ENCODE measurements around the gene FBXW11.

The FBXW11 gene

DNA sequence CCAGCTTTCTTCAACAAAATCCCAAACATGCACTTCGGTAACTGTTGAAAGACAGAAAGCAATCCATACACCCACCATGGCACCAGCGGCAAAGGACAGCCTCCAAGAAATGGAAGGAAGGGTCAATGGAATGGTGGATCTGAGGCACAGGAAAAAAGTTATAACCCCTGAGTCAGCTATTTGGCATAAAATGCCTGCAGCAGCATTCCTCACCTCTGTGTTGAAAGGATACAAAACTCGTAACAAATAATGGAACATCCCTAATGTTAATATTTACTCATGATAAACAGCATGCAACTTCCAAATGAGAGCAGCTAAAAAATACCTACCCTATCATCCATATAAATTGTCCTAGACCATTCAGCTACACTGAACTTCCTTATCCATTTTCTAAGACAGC is 9.4 kb downstream of the FBXW11 start:
- no peak for DNase-seq (ENCODE audit: extremely low read depth, low read depth)
- TF ChIP-seq, protein P1, sequence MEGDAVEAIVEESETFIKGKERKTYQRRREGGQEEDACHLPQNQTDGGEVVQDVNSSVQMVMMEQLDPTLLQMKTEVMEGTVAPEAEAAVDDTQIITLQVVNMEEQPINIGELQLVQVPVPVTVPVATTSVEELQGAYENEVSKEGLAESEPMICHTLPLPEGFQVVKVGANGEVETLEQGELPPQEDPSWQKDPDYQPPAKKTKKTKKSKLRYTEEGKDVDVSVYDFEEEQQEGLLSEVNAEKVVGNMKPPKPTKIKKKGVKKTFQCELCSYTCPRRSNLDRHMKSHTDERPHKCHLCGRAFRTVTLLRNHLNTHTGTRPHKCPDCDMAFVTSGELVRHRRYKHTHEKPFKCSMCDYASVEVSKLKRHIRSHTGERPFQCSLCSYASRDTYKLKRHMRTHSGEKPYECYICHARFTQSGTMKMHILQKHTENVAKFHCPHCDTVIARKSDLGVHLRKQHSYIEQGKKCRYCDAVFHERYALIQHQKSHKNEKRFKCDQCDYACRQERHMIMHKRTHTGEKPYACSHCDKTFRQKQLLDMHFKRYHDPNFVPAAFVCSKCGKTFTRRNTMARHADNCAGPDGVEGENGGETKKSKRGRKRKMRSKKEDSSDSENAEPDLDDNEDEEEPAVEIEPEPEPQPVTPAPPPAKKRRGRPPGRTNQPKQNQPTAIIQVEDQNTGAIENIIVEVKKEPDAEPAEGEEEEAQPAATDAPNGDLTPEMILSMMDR (IDR thresholded peaks at IDR 0.05; ENCODE audit: low read depth, low read length) = no peak

DNA sequence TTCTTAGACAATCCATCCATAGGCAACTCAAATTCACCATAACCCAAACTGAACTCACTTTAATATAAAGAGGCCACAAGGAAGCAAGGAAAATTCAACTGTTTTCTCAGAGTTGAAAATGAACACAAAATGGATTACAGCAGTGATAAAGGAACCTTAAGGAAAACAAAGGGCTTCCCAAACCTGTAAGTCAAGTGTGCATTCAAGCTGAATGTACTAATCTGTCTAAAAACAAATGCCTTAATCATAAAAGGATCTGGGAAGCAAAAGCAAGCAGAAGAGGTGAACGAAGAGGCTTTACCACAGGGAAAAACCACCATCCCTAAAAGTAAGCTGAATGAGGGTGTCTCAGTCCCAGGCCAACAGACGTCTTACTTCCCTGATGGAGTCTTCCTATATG is 13.6 kb downstream of the FBXW11 start:
- no peak for DNase-seq (ENCODE audit: extremely low read depth, low read depth)
- TF ChIP-seq, protein P1 (IDR thresholded peaks at IDR 0.05; ENCODE audit: low read depth, low read length) = no peak

DNA sequence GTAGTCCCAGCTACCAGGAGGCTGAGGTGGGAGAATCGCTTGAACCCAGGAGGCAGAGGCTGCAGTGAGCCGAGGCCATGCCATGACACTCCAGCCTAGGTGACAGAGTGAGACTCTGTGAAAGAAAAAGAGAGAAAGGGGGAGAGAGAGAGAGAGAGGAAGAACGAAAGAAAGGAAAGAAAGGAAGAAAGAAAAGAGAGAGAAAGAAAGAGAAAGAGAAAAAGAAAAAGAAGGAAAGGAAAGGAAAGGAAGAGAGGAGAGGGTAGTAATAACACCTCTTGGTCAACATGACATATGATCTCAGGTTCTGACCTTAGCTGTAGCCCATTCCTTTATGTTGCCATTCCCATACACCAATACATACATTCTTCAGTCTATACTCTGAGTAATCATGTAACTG is 14.1 kb downstream of the FBXW11 start:
- DNase-seq (ENCODE audit: extremely low read depth, low read depth) = no peak
- TF ChIP-seq, protein P1 (IDR thresholded peaks at IDR 0.05; ENCODE audit: low read depth, low read length) = no peak

DNA sequence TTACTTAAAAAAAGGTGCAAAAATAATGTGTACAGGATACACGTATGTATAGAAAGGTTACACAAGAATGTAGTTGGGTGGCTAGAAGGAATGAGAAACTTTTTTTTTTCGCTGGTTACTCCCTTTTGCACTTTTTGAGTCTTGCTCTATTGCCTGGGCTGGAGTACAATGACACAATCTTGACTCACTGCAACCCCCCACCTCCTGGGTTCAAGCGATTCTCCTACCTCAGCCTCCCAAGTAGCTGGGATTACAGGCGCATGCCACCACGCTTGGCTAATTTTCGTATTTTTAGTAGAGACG is 15.8 kb downstream of the FBXW11 start:
- DNase-seq (ENCODE audit: extremely low read depth, low read depth) = no peak
- TF ChIP-seq, protein P1 (IDR thresholded peaks at IDR 0.05; ENCODE audit: low read depth, low read length) = no peak

DNA sequence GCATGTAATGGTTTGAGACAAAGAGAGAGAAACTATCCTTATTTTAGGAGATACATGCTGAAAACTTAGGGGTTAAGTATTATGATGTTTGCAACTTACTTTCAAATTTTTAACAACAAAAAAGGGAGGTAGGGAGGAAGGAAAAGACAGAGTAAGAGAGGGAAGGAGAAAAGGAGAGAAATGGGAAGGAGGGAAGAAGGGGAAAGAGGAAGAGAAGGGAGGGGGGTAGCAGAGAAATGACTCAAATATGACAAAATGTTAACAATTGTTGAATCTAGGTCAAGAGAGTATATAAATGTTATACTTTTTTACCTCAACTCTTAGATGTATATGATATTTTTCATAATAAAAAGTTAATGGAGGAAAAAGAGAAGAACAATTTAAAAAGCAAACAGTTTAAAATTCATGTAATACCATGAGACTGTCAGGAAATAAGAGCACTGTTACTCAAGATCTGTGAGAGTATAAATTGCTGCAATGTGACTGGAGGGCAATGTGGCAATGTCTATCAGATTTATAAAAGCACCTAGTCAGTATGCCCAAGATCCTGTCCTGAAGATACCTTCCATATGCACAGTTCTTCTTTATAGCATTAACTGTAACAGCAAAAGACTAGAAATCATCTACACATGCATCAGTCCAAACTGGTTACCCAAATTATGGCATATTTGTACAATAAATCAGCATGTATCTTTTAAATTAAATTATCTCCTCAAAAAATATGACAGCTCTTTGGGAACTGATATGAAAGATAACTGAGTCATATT is 16.3 kb downstream of the FBXW11 start:
- DNase-seq (ENCODE audit: extremely low read depth, low read depth) = no peak
- TF ChIP-seq, protein P1 (IDR thresholded peaks at IDR 0.05; ENCODE audit: low read depth, low read length) = no peak

DNA sequence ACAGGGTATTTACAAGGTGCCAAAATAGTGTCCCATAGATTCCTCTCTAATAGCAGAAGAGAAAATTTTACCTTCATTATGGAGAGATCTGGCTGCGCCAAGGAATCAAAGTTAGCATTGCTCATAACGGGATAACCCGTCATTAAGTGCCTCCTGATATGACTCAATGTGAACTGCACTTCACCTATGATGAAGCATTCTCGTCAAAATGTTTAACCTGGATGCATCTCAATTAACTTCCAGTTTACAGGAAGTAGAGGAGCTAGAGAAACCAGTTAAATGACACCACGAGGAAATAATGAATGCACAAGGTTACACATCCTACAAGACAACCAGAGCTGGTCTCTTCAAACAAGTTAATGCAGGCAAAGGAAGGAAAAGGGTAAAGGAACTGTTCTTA is 17.2 kb downstream of the FBXW11 start:
- TF ChIP-seq, protein P1 (IDR thresholded peaks at IDR 0.05; ENCODE audit: low read depth, low read length) = no peak
- DNase-seq (ENCODE audit: extremely low read depth, low read depth) = no peak

DNA sequence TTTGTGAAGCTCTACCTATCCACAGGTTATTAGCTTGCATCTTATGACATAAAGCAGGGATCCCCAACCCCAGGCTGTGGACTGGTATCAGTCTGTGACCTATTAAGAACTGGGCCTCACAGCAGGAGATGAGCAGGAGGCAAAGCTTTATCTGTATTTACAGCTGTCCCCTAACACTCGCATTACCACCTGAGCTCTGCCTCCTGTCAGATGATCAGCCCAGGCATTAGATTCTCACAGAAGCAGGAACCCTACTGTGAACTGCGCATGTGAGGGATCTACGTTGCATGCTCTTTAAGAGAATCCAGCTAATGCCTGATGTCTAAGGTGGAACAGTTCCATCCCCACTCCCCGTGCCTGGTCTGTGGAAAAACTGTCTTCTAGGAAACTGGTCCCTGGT is 19.7 kb downstream of the FBXW11 start:
- TF ChIP-seq, protein P1 (IDR thresholded peaks at IDR 0.05; ENCODE audit: low read depth, low read length) = no peak
- no peak for DNase-seq (ENCODE audit: extremely low read depth, low read depth)
